Measurements from ENCODE around the gene PRTG.

PRTG gene

GRCh38 chr15:55669270-55669669, 73.7 kb downstream of the PRTG start:
- Histone ChIP-seq H3K27ac (ENCODE audit: low read length) (no peak overlapping the region), H3K27me3 (ENCODE audit: control insufficient read depth in 1 of 2, insufficient read depth in 2 of 2, low read length in 2 of 2) (no peaks in the 10 kb centered on the region), H3K9me3 (ENCODE audit: control insufficient read depth in 2 of 2, low read length in 2 of 2) (no peaks in the 10 kb centered on the region), H3K4me1 (ENCODE audit: control insufficient read depth, insufficient read depth, low read length) (no peaks in the 10 kb centered on the region), H3K9ac (ENCODE audit: low read length in 2 of 2) (no peak overlapping the region), H3K36me3 (ENCODE audit: control insufficient read depth in 2 of 2, insufficient read depth in 2 of 2, low read length in 2 of 2) (peaks cover 0 to 6% of the 10 kb centered on the region in 2 donors), H3K4me3 (ENCODE audit: low read length in 2 of 2) (no peak overlapping the region)

- no peaks in the 10 kb centered on the region for H3K4me1 ChIP-seq (ENCODE audit: control insufficient read depth, insufficient read depth, low read length)
Measured at GRCh38 chr15:55665605-55666227, 77.2 kb downstream of the PRTG start.

GRCh38 chr15:55661428-55661827, 81.5 kb downstream of the PRTG start:
- Histone ChIP-seq H3K27me3 (ENCODE audit: control insufficient read depth in 1 of 2, insufficient read depth in 2 of 2, low read length in 2 of 2) (no peaks in the 10 kb centered on the region), H3K27ac (ENCODE audit: low read length) (no peak overlapping the region), H3K9ac (ENCODE audit: low read length in 2 of 2) (no peak overlapping the region), H3K4me3 (ENCODE audit: low read length in 2 of 2) (no peak overlapping the region), H3K9me3 (ENCODE audit: control insufficient read depth in 2 of 2, low read length in 2 of 2) (no peaks in the 10 kb centered on the region), H3K36me3 (ENCODE audit: control insufficient read depth in 2 of 2, insufficient read depth in 2 of 2, low read length in 2 of 2) (no peaks in the 10 kb centered on the region), H3K4me1 (ENCODE audit: control insufficient read depth, insufficient read depth, low read length) (no peaks in the 10 kb centered on the region)

More at GRCh38 chr15:55665605-55666227, 77.2 kb downstream of the PRTG start:
- H3K9ac ChIP-seq (ENCODE audit: low read length in 2 of 2): no peak overlapping the region
- H3K27me3 ChIP-seq (ENCODE audit: control insufficient read depth in 1 of 2, insufficient read depth in 2 of 2, low read length in 2 of 2): no peaks in the 10 kb centered on the region
- H3K9me3 ChIP-seq (ENCODE audit: control insufficient read depth in 2 of 2, low read length in 2 of 2): no peaks in the 10 kb centered on the region
- H3K27ac ChIP-seq (ENCODE audit: low read length): no peak overlapping the region
- H3K4me3 ChIP-seq (ENCODE audit: low read length in 2 of 2): no peak overlapping the region
- peaks cover 0 to 2% of the 10 kb centered on the region in 2 donors for H3K36me3 ChIP-seq (ENCODE audit: control insufficient read depth in 2 of 2, insufficient read depth in 2 of 2, low read length in 2 of 2)

GRCh38 chr15:55660153-55660552, 82.8 kb downstream of the PRTG start:
- Histone ChIP-seq H3K36me3 (ENCODE audit: control insufficient read depth in 2 of 2, insufficient read depth in 2 of 2, low read length in 2 of 2) (no peaks in the 10 kb centered on the region), H3K4me1 (ENCODE audit: control insufficient read depth, insufficient read depth, low read length) (no peaks in the 10 kb centered on the region), H3K27ac (ENCODE audit: low read length) (no peak overlapping the region), H3K27me3 (ENCODE audit: control insufficient read depth in 1 of 2, insufficient read depth in 2 of 2, low read length in 2 of 2) (no peaks in the 10 kb centered on the region), H3K9ac (ENCODE audit: low read length in 2 of 2) (no peak overlapping the region), H3K4me3 (ENCODE audit: low read length in 2 of 2) (no peak overlapping the region), H3K9me3 (ENCODE audit: control insufficient read depth in 2 of 2, low read length in 2 of 2) (no peaks in the 10 kb centered on the region)

- H3K9me3 ChIP-seq (ENCODE audit: control insufficient read depth in 2 of 2, low read length in 2 of 2): no peaks in the 10 kb centered on the region
- H3K27ac ChIP-seq (ENCODE audit: low read length): no peak overlapping the region
- no peak overlapping the region for H3K4me3 ChIP-seq (ENCODE audit: low read length in 2 of 2)
- no peaks in the 10 kb centered on the region for H3K36me3 ChIP-seq (ENCODE audit: control insufficient read depth in 2 of 2, insufficient read depth in 2 of 2, low read length in 2 of 2)
- no peak overlapping the region for H3K9ac ChIP-seq (ENCODE audit: low read length in 2 of 2)
- no peaks in the 10 kb centered on the region for H3K27me3 ChIP-seq (ENCODE audit: control insufficient read depth in 1 of 2, insufficient read depth in 2 of 2, low read length in 2 of 2)
- peaks cover 3% of the 10 kb centered on the region for H3K4me1 ChIP-seq (ENCODE audit: control insufficient read depth, insufficient read depth, low read length)
Measured at GRCh38 chr15:55659481-55659880, 83.5 kb downstream of the PRTG start.

GRCh38 chr15:55658886-55659285, 84.1 kb downstream of the PRTG start:
- H3K4me1 ChIP-seq (ENCODE audit: control insufficient read depth, insufficient read depth, low read length): peaks cover 4% of the 10 kb centered on the region
- H3K27ac ChIP-seq (ENCODE audit: low read length): no peak overlapping the region

GRCh38 chr15:55654561-55655031, 88.4 kb downstream of the PRTG start:
- Histone ChIP-seq H3K27me3 (ENCODE audit: control insufficient read depth in 1 of 2, insufficient read depth in 2 of 2, low read length in 2 of 2) (no peaks in the 10 kb centered on the region), H3K4me3 (ENCODE audit: low read length in 2 of 2) (no peak overlapping the region), H3K36me3 (ENCODE audit: control insufficient read depth in 2 of 2, insufficient read depth in 2 of 2, low read length in 2 of 2) (no peaks in the 10 kb centered on the region), H3K4me1 (ENCODE audit: control insufficient read depth, insufficient read depth, low read length) (peaks cover 4% of the 10 kb centered on the region), H3K9ac (ENCODE audit: low read length in 2 of 2) (no peak overlapping the region), H3K27ac (ENCODE audit: low read length) (no peak overlapping the region), H3K9me3 (ENCODE audit: control insufficient read depth in 2 of 2, low read length in 2 of 2) (no peaks in the 10 kb centered on the region)

More at GRCh38 chr15:55658886-55659285, 84.1 kb downstream of the PRTG start:
- no peaks in the 10 kb centered on the region for H3K9me3 ChIP-seq (ENCODE audit: control insufficient read depth in 2 of 2, low read length in 2 of 2)
- no peaks in the 10 kb centered on the region for H3K27me3 ChIP-seq (ENCODE audit: control insufficient read depth in 1 of 2, insufficient read depth in 2 of 2, low read length in 2 of 2)
- H3K36me3 ChIP-seq (ENCODE audit: control insufficient read depth in 2 of 2, insufficient read depth in 2 of 2, low read length in 2 of 2): no peaks in the 10 kb centered on the region
- no peak overlapping the region for H3K4me3 ChIP-seq (ENCODE audit: low read length in 2 of 2)
- no peak overlapping the region for H3K9ac ChIP-seq (ENCODE audit: low read length in 2 of 2)

- H3K36me3 ChIP-seq (ENCODE audit: control insufficient read depth in 2 of 2, insufficient read depth in 2 of 2, low read length in 2 of 2): no peaks in the 10 kb centered on the region
- no peaks in the 10 kb centered on the region for H3K9me3 ChIP-seq (ENCODE audit: control insufficient read depth in 2 of 2, low read length in 2 of 2)
- no peaks in the 10 kb centered on the region for H3K27me3 ChIP-seq (ENCODE audit: control insufficient read depth in 1 of 2, insufficient read depth in 2 of 2, low read length in 2 of 2)
- peaks cover 4% of the 10 kb centered on the region for H3K4me1 ChIP-seq (ENCODE audit: control insufficient read depth, insufficient read depth, low read length)
- H3K9ac ChIP-seq (ENCODE audit: low read length in 2 of 2): no peak overlapping the region
- no peak overlapping the region for H3K4me3 ChIP-seq (ENCODE audit: low read length in 2 of 2)
- no peak overlapping the region for H3K27ac ChIP-seq (ENCODE audit: low read length)
Measured at GRCh38 chr15:55652909-55653495, 90.0 kb downstream of the PRTG start.

- no peaks in the 10 kb centered on the region for H3K9me3 ChIP-seq (ENCODE audit: control insufficient read depth in 2 of 2, low read length in 2 of 2)
- no peaks in the 10 kb centered on the region for H3K36me3 ChIP-seq (ENCODE audit: control insufficient read depth in 2 of 2, insufficient read depth in 2 of 2, low read length in 2 of 2)
- H3K9ac ChIP-seq (ENCODE audit: low read length in 2 of 2): no peak overlapping the region
- no peaks in the 10 kb centered on the region for H3K27me3 ChIP-seq (ENCODE audit: control insufficient read depth in 1 of 2, insufficient read depth in 2 of 2, low read length in 2 of 2)
- no peak overlapping the region for H3K4me3 ChIP-seq (ENCODE audit: low read length in 2 of 2)
- peaks cover 4% of the 10 kb centered on the region for H3K4me1 ChIP-seq (ENCODE audit: control insufficient read depth, insufficient read depth, low read length)
- no peak overlapping the region for H3K27ac ChIP-seq (ENCODE audit: low read length)
Measured at GRCh38 chr15:55652359-55652758, 90.6 kb downstream of the PRTG start.

- Histone ChIP-seq H3K36me3 (ENCODE audit: control insufficient read depth in 2 of 2, insufficient read depth in 2 of 2, low read length in 2 of 2) (no peaks in the 10 kb centered on the region), H3K9me3 (ENCODE audit: control insufficient read depth in 2 of 2, low read length in 2 of 2) (no peaks in the 10 kb centered on the region), H3K9ac (ENCODE audit: low read length in 2 of 2) (no peak overlapping the region), H3K4me1 (ENCODE audit: control insufficient read depth, insufficient read depth, low read length) (no peaks in the 10 kb centered on the region), H3K4me3 (ENCODE audit: low read length in 2 of 2) (no peak overlapping the region), H3K27me3 (ENCODE audit: control insufficient read depth in 1 of 2, insufficient read depth in 2 of 2, low read length in 2 of 2) (no peaks in the 10 kb centered on the region), H3K27ac (ENCODE audit: low read length) (no peak overlapping the region)
Measured at GRCh38 chr15:55649058-55649423, 93.9 kb downstream of the PRTG start.

GRCh38 chr15:55638764-55639163, 104.2 kb downstream of the PRTG start:
- H3K27ac ChIP-seq (ENCODE audit: low read length): no peak overlapping the region

More at GRCh38 chr15:55638764-55639163, 104.2 kb downstream of the PRTG start:
- peaks cover 19 to 27% of the 10 kb centered on the region in 2 donors for H3K36me3 ChIP-seq (ENCODE audit: control insufficient read depth in 2 of 2, insufficient read depth in 2 of 2, low read length in 2 of 2)
- H3K27me3 ChIP-seq (ENCODE audit: control insufficient read depth in 1 of 2, insufficient read depth in 2 of 2, low read length in 2 of 2): no peaks in the 10 kb centered on the region
- no peaks in the 10 kb centered on the region for H3K4me1 ChIP-seq (ENCODE audit: control insufficient read depth, insufficient read depth, low read length)
- no peak overlapping the region for H3K9ac ChIP-seq (ENCODE audit: low read length in 2 of 2)
- H3K9me3 ChIP-seq (ENCODE audit: control insufficient read depth in 2 of 2, low read length in 2 of 2): no peaks in the 10 kb centered on the region
- no peak overlapping the region for H3K4me3 ChIP-seq (ENCODE audit: low read length in 2 of 2)
